ENCODE results near the gene CHTF8.

DNA sequence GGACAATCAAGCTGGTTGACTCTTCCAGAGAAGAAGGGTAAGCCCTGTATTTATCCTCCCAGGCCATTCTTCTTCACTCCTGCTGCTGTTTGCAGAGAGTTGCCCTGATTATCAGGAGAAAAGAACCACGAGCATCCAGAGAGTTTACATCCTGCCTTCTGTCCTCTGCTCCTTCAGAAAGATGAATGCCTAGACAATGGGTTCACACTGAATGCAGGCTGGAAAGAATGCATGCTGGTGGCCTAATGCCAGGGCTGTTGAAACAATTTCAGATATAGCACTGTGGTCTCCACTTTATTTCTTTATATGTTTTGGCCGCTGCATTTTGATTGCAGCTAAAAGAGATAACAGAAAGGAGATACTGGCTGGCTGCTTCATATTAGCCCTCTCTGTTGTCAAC lies 48.1 kb downstream of the CHTF8 start:
- TF ChIP-seq POLR2A (IDR thresholded peaks at IDR 0.05; ENCODE audit: low read depth, low read length) (no peak), TAF1 (IDR thresholded peaks at IDR 0.05; ENCODE audit: low read depth, low read length) (no peak), POLR2AphosphoS5 (IDR thresholded peaks at IDR 0.05; ENCODE audit: low read depth, low read length) (no peak), PAX5 (IDR thresholded peaks at IDR 0.05; ENCODE audit: insufficient read depth, low read length, severe bottlenecking) (no peak), SPI1 (IDR thresholded peaks at IDR 0.05; ENCODE audit: low read depth, low read length) (no peak)
